SH-SY5Y (cell line): ENCODE measurements around the gene APH1B.

Source experiments
- GATA2 ChIP-seq: IDR thresholded peaks from 2 replicates; pipeline ENCODE4 v1.6.1; 2011; ENCODE audit warnings: mild to moderate bottlenecking, low read depth, low read length
- GATA3 ChIP-seq: IDR thresholded peaks from 2 replicates; pipeline ENCODE4 v1.6.1; 2011; ENCODE audit warnings: low read depth, mild to moderate bottlenecking, low read length, moderate library complexity

DNA sequence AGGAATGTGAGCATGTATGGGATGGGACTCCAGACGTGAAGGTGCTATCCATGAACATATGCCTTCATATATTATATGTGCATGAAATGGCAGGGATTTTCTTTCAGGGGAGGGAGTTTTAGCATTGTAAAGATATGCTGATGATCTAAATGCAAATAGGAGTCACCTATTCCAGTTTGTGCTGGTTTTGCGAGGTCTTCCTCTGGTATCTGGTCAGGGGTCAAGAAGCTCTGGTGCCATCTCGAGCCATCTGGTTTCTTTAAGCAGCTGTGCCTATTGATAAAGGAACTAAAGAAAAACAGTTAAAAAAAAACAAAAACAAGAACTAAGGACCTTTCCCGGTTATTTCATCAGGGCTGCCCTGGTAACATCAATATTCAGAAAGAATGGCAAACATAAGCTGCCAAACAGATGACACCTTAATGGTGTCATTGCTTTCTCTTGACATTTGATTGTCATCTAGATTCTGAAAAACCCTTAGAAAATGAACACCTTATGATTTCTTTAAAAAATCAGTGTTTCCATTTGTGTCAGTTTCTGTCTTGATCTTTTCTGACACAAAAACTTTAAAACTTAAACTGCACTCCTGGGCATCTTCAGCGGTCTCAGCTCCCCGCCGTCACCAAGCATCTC lies 22.7 kb downstream of the APH1B start:
- TF ChIP-seq GATA2 (no peak), GATA3 (no peak)
